ENCODE measurements around the gene PRSS53.

DNA sequence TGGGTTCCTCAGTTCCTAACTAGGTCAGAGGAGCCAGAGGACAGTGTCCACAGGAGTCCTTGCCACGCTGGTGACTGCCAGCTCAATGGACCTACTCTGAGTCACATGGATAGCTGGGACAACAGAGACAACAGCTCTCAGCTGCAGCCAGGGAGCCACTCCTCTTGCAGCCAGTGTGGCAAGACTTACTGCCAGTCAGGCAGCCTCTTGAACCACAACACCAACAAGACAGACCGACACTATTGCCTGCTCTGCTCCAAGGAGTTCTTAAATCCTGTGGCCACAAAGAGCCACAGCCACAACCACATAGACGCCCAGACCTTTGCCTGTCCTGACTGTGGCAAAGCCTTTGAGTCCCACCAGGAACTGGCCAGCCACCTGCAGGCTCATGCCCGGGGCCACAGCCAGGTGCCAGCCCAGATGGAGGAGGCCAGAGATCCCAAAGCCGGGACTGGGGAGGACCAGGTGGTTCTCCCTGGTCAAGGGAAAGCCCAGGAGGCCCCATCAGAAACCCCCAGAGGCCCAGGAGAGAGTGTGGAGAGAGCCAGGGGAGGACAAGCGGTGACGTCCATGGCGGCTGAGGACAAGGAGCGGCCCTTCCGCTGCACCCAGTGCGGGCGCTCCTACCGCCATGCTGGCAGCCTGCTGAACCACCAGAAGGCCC lies 7.9 kb downstream of the PRSS53 start:
- TF ChIP-seq EZH2phosphoT487 (IDR thresholded peaks at IDR 0.05; ENCODE audit: borderline replicate concordance, low read depth, low read length) = no peak
- TF ChIP-seq, protein P1, sequence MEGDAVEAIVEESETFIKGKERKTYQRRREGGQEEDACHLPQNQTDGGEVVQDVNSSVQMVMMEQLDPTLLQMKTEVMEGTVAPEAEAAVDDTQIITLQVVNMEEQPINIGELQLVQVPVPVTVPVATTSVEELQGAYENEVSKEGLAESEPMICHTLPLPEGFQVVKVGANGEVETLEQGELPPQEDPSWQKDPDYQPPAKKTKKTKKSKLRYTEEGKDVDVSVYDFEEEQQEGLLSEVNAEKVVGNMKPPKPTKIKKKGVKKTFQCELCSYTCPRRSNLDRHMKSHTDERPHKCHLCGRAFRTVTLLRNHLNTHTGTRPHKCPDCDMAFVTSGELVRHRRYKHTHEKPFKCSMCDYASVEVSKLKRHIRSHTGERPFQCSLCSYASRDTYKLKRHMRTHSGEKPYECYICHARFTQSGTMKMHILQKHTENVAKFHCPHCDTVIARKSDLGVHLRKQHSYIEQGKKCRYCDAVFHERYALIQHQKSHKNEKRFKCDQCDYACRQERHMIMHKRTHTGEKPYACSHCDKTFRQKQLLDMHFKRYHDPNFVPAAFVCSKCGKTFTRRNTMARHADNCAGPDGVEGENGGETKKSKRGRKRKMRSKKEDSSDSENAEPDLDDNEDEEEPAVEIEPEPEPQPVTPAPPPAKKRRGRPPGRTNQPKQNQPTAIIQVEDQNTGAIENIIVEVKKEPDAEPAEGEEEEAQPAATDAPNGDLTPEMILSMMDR (conservative IDR thresholded peaks at IDR 0.05; ENCODE audit: low read length) = no peak
